ENCODE data around the gene INPP5F. TPM values are rescaled to one million over a fixed set of nuclear protein-coding genes. Genes with fewer than 3 reads are reported as not detected.
A peak's percentile ranks its signal among the peaks of the same experiment; 100 is the strongest.

The INPP5F gene
- total and polyA plus RNA-seq, 2 of the 13 experiments (the other 11 are each of a cell fraction or from before 2014, with no cell fraction given), result 12.5 to 15.7 TPM

- no peak for TF ChIP-seq ZSCAN22 (CRISPR knock-in tag; IDR thresholded peaks at IDR 0.05)
- no peak for TF ChIP-seq RARG (CRISPR knock-in tag; IDR thresholded peaks at IDR 0.05; ENCODE audit: low read depth)
- no peak for TF ChIP-seq ZFY (CRISPR knock-in tag; IDR thresholded peaks at IDR 0.05)
- TF ChIP-seq ZC3H13 (CRISPR knock-in tag; IDR thresholded peaks at IDR 0.05), result no peak
- TF ChIP-seq RFX5 (IDR thresholded peaks at IDR 0.05; ENCODE audit: low read depth, low read length), result no peak
- TF ChIP-seq MIER3 (CRISPR knock-in tag; IDR thresholded peaks at IDR 0.05; ENCODE audit: borderline replicate concordance), result peak; percentile 27; the same call in 1 of the 2 replicates
- peak; percentile 73; the same call in 1 of the 2 replicates for TF ChIP-seq KDM2A (CRISPR knock-in tag; IDR thresholded peaks at IDR 0.05; ENCODE audit: borderline replicate concordance, low read depth)
- no peak for TF ChIP-seq FUBP1 (CRISPR knock-in tag; IDR thresholded peaks at IDR 0.05; ENCODE audit: borderline replicate concordance)
- TF ChIP-seq THAP7 (CRISPR knock-in tag; IDR thresholded peaks at IDR 0.05), result no peak
- TF ChIP-seq ZNF644 (CRISPR knock-in tag; IDR thresholded peaks at IDR 0.05; ENCODE audit: low read depth), result no peak
- TF ChIP-seq GABPA (IDR thresholded peaks at IDR 0.05; ENCODE audit: low read depth, low read length), result no peak
- TF ChIP-seq GABPA (CRISPR knock-in tag; IDR thresholded peaks at IDR 0.05; ENCODE audit: low read depth), result no peak
- no peak for TF ChIP-seq ZNF790 (CRISPR knock-in tag; IDR thresholded peaks at IDR 0.05; ENCODE audit: borderline replicate concordance)
- TF ChIP-seq ZNF549 (CRISPR knock-in tag; IDR thresholded peaks at IDR 0.05), result no peak
- 0 out of 2 replicates have a peak, but pooled peaks have one; percentile 35 for TF ChIP-seq ZNF224 (CRISPR knock-in tag; IDR thresholded peaks at IDR 0.05)
- TF ChIP-seq DNMT3B (CRISPR knock-in tag; conservative IDR thresholded peaks at IDR 0.05), result no peak
- no peak for TF ChIP-seq SOX5 (CRISPR knock-in tag; IDR thresholded peaks at IDR 0.05; ENCODE audit: borderline replicate concordance)
- TF ChIP-seq ZNF768 (CRISPR knock-in tag; IDR thresholded peaks at IDR 0.05), result no peak
- TF ChIP-seq THYN1 (CRISPR knock-in tag; IDR thresholded peaks at IDR 0.05; ENCODE audit: borderline replicate concordance, low read depth), result no peak
- TF ChIP-seq NFATC3 (CRISPR knock-in tag; IDR thresholded peaks at IDR 0.05), result 0 out of 2 replicates have a peak, but pooled peaks have one; percentile 12
- TF ChIP-seq ZKSCAN5 (CRISPR knock-in tag; IDR thresholded peaks at IDR 0.05), result no peak
- TF ChIP-seq POLR2G (IDR thresholded peaks at IDR 0.05; ENCODE audit: low read depth, low read length), result no peak
- TF ChIP-seq, protein P1, sequence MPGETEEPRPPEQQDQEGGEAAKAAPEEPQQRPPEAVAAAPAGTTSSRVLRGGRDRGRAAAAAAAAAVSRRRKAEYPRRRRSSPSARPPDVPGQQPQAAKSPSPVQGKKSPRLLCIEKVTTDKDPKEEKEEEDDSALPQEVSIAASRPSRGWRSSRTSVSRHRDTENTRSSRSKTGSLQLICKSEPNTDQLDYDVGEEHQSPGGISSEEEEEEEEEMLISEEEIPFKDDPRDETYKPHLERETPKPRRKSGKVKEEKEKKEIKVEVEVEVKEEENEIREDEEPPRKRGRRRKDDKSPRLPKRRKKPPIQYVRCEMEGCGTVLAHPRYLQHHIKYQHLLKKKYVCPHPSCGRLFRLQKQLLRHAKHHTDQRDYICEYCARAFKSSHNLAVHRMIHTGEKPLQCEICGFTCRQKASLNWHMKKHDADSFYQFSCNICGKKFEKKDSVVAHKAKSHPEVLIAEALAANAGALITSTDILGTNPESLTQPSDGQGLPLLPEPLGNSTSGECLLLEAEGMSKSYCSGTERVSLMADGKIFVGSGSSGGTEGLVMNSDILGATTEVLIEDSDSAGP (CRISPR knock-in tag; IDR thresholded peaks at IDR 0.05; ENCODE audit: borderline replicate concordance), result peak; percentile 51; the same call in 1 of the 2 replicates
- TF ChIP-seq ZNF550 (CRISPR knock-in tag; IDR thresholded peaks at IDR 0.05; ENCODE audit: borderline replicate concordance), result no peak
- TF ChIP-seq SALL2 (CRISPR knock-in tag; IDR thresholded peaks at IDR 0.05), result no peak
- TF ChIP-seq SP5 (CRISPR knock-in tag; IDR thresholded peaks at IDR 0.05; ENCODE audit: borderline replicate concordance, low read depth), result no peak; the same call in 1 of the 2 replicates
Measured at GRCh38 chr10:119686465-119687191, 39.2 kb upstream of the INPP5F start (continued).
